ENCODE data around the gene VN1R2.
"Not testable (repeated sequence)": the region's sequence is repeated elsewhere in the genome, so short reads cannot be mapped to it uniquely, and the experiment has no call there.

DNA sequence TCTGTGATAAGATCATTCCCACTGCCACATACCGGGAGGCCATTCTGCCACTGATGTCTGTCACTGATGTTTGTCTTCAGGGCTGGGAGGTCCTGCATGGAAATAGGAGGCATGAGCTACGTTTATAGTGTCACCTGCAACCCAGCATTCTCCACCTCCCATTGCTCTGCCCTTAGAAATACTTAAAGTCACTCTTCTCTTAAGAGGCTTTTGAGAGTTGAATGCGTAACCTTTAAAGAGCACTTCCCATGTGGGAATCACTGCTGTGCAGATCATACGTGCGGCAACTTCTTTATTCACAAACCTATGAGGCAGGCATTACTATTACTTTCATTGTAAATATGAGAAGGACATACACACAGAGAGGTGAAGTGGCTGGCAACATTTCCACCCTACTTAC, 9.5 kb downstream of the VN1R2 start, which contains the start of gene VN1R4:
- TF ChIP-seq ZNF70 (CRISPR knock-in tag; IDR thresholded peaks at IDR 0.05); ZFP3 (CRISPR knock-in tag; IDR thresholded peaks at IDR 0.05); PPARA (CRISPR knock-in tag; IDR thresholded peaks at IDR 0.05; ENCODE audit: borderline replicate concordance); RARB (CRISPR knock-in tag; IDR thresholded peaks at IDR 0.05); CSDC2 (CRISPR knock-in tag; IDR thresholded peaks at IDR 0.05); OSR1 (CRISPR knock-in tag; IDR thresholded peaks at IDR 0.05); CREB5 (CRISPR knock-in tag; IDR thresholded peaks at IDR 0.05; ENCODE audit: low read depth): not testable (repeated sequence)
- TF ChIP-seq, protein P1, sequence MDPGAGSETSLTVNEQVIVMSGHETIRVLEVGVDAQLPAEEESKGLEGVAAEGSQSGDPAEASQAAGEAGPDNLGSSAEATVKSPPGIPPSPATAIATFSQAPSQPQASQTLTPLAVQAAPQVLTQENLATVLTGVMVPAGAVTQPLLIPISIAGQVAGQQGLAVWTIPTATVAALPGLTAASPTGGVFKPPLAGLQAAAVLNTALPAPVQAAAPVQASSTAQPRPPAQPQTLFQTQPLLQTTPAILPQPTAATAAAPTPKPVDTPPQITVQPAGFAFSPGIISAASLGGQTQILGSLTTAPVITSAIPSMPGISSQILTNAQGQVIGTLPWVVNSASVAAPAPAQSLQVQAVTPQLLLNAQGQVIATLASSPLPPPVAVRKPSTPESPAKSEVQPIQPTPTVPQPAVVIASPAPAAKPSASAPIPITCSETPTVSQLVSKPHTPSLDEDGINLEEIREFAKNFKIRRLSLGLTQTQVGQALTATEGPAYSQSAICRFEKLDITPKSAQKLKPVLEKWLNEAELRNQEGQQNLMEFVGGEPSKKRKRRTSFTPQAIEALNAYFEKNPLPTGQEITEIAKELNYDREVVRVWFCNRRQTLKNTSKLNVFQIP (CRISPR knock-in tag; IDR thresholded peaks at IDR 0.05; ENCODE audit: borderline replicate concordance, low read depth) = not testable (repeated sequence)
- TF ChIP-seq, protein P2, sequence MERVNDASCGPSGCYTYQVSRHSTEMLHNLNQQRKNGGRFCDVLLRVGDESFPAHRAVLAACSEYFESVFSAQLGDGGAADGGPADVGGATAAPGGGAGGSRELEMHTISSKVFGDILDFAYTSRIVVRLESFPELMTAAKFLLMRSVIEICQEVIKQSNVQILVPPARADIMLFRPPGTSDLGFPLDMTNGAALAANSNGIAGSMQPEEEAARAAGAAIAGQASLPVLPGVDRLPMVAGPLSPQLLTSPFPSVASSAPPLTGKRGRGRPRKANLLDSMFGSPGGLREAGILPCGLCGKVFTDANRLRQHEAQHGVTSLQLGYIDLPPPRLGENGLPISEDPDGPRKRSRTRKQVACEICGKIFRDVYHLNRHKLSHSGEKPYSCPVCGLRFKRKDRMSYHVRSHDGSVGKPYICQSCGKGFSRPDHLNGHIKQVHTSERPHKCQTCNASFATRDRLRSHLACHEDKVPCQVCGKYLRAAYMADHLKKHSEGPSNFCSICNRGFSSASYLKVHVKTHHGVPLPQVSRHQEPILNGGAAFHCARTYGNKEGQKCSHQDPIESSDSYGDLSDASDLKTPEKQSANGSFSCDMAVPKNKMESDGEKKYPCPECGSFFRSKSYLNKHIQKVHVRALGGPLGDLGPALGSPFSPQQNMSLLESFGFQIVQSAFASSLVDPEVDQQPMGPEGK (CRISPR knock-in tag; IDR thresholded peaks at IDR 0.05; ENCODE audit: borderline replicate concordance) = not testable (repeated sequence)

Data from SK-N-SH treated with all-trans-retinoic acid at 6 μM for 48 hours (cell line).